NCI-H524 (cell line): ENCODE results near the gene TMEM60.
A peak's percentile ranks its signal among the peaks of the same experiment; 100 is the strongest.

Experiments
- DNase-seq, 2 experiments: peaks; one replicate each; lab custom pipeline; 2025; lab: John Stamatoyannopoulos, UW

Gene TMEM60

GRCh38 chr7:77771901-77772300 lies 26.3 kb downstream of the TMEM60 start:
- no peak for DNase-seq

- no peak for DNase-seq
Measured at GRCh38 chr7:77770316-77770715, 27.9 kb downstream of the TMEM60 start.

- no peak for DNase-seq
Measured at GRCh38 chr7:77766801-77767605, 31.2 kb downstream of the TMEM60 start.

- no peak for DNase-seq
Measured at GRCh38 chr7:77765906-77766800, 32.1 kb downstream of the TMEM60 start.

GRCh38 chr7:77765481-77765880 lies 32.8 kb downstream of the TMEM60 start:
- no peak for DNase-seq

GRCh38 chr7:77760809-77761453 lies 37.3 kb downstream of the TMEM60 start:
- DNase-seq: no peak

GRCh38 chr7:77759294-77759889 lies 38.8 kb downstream of the TMEM60 start:
- DNase-seq: peak in 1 of 2 experiments; percentile 56

GRCh38 chr7:77757589-77757988 lies 40.6 kb downstream of the TMEM60 start:
- DNase-seq: no peak

- no peak for DNase-seq
Measured at GRCh38 chr7:77753173-77753572, 45.1 kb downstream of the TMEM60 start.

GRCh38 chr7:77752016-77752415 lies 46.2 kb downstream of the TMEM60 start:
- DNase-seq: no peak

GRCh38 chr7:77747718-77748117 lies 50.5 kb downstream of the TMEM60 start:
- no peak for DNase-seq

- DNase-seq: no peak
Measured at GRCh38 chr7:77747178-77747577, 51.1 kb downstream of the TMEM60 start.

GRCh38 chr7:77746824-77747165 lies 51.4 kb downstream of the TMEM60 start:
- no peak for DNase-seq

- no peak for DNase-seq
Measured at GRCh38 chr7:77746164-77746823, 51.9 kb downstream of the TMEM60 start.

GRCh38 chr7:77745746-77746145 lies 52.5 kb downstream of the TMEM60 start:
- DNase-seq: no peak
